OCI-LY1 (cell line): ENCODE measurements around the gene MED15.

ENCODE experiments used
- EZH2 ChIP-seq: fragments of 200-600 bp; sonication (generic), shearing (Covaris generic); IDR thresholded peaks from 2 replicates; pipeline ENCODE4 v1.8.0; 2017; ENCODE audit warnings: borderline replicate concordance, mixed run types, mild to moderate bottlenecking, antibody characterized with exemption, low read length, moderate library complexity, mixed read lengths
- TF ChIP-seq, protein P1 (sequence below): fragments of 200-600 bp; sonication (generic), shearing (Covaris generic); IDR thresholded peaks from 2 replicates; pipeline ENCODE4 v1.5.1; 2017; ENCODE audit warnings: mild to moderate bottlenecking, antibody characterized with exemption, low read length, moderate library complexity, mixed read lengths

DNA sequence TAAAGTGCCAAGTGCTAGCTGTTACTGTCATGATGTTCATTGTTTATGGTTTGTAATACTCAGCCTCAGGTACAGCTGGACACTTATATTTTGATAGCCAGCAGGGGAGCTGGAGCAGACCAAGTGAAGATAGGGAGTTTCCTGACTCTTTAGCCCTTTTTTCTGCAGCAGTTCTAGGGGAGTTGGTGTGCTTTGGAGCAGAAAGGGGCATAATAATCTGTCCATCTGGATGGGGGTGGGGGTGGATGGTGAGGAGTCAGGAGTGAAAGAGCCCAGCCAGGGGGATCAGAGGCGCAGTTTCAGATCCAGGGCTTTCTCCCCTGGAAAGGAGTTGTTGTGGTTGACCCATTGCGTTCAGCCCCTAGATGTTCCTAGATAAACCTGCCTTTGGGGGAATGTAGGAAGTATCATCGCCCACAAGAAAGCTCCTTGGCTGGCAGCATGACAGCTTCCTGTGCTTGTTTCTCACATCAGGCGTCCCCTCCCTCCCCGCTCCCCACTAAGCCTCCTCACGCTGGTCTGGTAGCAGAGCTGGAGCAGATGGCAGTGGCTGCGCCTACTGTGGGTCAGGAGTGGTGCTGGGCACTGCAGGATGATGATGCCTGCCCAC, 41.9 kb downstream of the MED15 start:
- TF ChIP-seq, protein P1, sequence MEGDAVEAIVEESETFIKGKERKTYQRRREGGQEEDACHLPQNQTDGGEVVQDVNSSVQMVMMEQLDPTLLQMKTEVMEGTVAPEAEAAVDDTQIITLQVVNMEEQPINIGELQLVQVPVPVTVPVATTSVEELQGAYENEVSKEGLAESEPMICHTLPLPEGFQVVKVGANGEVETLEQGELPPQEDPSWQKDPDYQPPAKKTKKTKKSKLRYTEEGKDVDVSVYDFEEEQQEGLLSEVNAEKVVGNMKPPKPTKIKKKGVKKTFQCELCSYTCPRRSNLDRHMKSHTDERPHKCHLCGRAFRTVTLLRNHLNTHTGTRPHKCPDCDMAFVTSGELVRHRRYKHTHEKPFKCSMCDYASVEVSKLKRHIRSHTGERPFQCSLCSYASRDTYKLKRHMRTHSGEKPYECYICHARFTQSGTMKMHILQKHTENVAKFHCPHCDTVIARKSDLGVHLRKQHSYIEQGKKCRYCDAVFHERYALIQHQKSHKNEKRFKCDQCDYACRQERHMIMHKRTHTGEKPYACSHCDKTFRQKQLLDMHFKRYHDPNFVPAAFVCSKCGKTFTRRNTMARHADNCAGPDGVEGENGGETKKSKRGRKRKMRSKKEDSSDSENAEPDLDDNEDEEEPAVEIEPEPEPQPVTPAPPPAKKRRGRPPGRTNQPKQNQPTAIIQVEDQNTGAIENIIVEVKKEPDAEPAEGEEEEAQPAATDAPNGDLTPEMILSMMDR: no peak
- no peak for TF ChIP-seq EZH2
